OCI-LY7 (cell line): Measurements from ENCODE around the gene PUS7.
"Not testable (repeated sequence)": the region's sequence is repeated elsewhere in the genome, so short reads cannot be mapped to it uniquely, and the experiment has no call there.

Source experiments
- CTCF ChIP-seq: fragments of 200-600 bp; sonication (generic); conservative IDR thresholded peaks from 2 replicates; pipeline ENCODE4 v1.5.1; 2014; ENCODE audit warnings: mild to moderate bottlenecking, antibody characterized with exemption, low read length, moderate library complexity, mixed read lengths
- EZH2phosphoT487 ChIP-seq: fragments of 200-600 bp; sonication (generic); IDR thresholded peaks from 2 replicates; pipeline ENCODE4 v1.6.1; 2018; ENCODE audit warnings: low read depth, borderline replicate concordance, mild to moderate bottlenecking, mixed run types, antibody characterized with exemption, low read length, moderate library complexity, mixed read lengths

- TF ChIP-seq CTCF, EZH2phosphoT487: not testable (repeated sequence)
These were observed 5.7 kb upstream of the PUS7 start for GRCh38 chr7:105527737-105528136.
